Mammary epithelial cell (primary cell): Measurements from ENCODE around the gene DNER.

Experiments used
- EZH2 ChIP-seq: IDR thresholded peaks from 2 replicates; pipeline ENCODE4 v1.6.1; 2012; ENCODE audit warnings: low read length, inconsistent platforms, borderline replicate concordance
- TF ChIP-seq, protein P1 (sequence below), 2 donors: IDR thresholded peaks in 1 of 2; conservative IDR thresholded peaks in 1 of 2; 2 replicates each; pipeline ENCODE4 v1.5.1; 2011 to 2012; ENCODE audit warnings: inconsistent platforms in 2 of 2, low read length in 2 of 2, mild to moderate bottlenecking in 2 of 2, control low read depth in 1 of 2, low read depth in 1 of 2; ENCODE audit not compliant: insufficient read depth in 1 of 2; ENCODE audit errors: extremely low read depth in 1 of 2

DNA sequence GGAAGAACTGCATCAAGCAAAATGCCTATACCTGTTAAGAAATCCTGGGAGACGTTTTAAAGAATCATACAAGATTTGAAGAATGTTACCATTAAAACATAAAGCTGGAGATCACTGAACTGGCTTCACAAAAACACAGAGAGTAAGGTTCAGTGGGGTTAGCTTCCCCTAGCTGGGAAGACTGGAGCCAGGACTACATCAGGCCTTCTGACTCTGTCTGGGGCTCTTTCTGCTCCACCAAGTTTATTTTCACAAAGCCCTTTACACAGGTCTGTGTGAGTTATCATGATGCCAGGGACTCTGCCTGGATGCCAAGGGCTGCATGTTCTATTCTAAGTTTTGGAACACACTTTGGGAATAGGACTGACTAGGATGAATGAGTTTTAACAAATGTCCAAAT, 47.3 kb upstream of the DNER start:
- TF ChIP-seq, protein P1, sequence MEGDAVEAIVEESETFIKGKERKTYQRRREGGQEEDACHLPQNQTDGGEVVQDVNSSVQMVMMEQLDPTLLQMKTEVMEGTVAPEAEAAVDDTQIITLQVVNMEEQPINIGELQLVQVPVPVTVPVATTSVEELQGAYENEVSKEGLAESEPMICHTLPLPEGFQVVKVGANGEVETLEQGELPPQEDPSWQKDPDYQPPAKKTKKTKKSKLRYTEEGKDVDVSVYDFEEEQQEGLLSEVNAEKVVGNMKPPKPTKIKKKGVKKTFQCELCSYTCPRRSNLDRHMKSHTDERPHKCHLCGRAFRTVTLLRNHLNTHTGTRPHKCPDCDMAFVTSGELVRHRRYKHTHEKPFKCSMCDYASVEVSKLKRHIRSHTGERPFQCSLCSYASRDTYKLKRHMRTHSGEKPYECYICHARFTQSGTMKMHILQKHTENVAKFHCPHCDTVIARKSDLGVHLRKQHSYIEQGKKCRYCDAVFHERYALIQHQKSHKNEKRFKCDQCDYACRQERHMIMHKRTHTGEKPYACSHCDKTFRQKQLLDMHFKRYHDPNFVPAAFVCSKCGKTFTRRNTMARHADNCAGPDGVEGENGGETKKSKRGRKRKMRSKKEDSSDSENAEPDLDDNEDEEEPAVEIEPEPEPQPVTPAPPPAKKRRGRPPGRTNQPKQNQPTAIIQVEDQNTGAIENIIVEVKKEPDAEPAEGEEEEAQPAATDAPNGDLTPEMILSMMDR (conservative IDR thresholded peaks at IDR 0.05 in 1 of 2, IDR thresholded peaks at IDR 0.05 in 1 of 2; ENCODE audit: extremely low read depth in 1 of 2, insufficient read depth in 1 of 2, low read depth in 1 of 2, low read length in 2 of 2): no peak
- no peak for TF ChIP-seq EZH2
